Heart left ventricle (tissue), 13 donors: ENCODE measurements around the gene CPEB2.

Experiments used
- POLR2A ChIP-seq, 2 donors: fragments of 450-650 bp; IDR thresholded peaks; one replicate each; pipeline ENCODE4 v1.6.1; 2017; ENCODE audit warnings: antibody characterized with exemption in 2 of 2, mild to moderate bottlenecking in 2 of 2, moderate library complexity in 2 of 2
- TF ChIP-seq, protein P1 (sequence below), 12 donors: fragments of 200-600 bp; sonication (generic) in 4 of 12; IDR thresholded peaks; one replicate each; pipeline versions ENCODE4 v1.5.0 to v1.8.0; 2018 to 2022; ENCODE audit warnings: antibody characterized with exemption in 12 of 12, mild to moderate bottlenecking in 5 of 12
- donor health status: ischemic (EF 13 %, LVEDD 7.1; RV severe dilation, severe dysfunction).
- donor health status: DM: no; HTN: yes; CAD: no.
- donor health status: DM: no; HTN: no; CAD: no.
- donor health status: ischemic (EF 25% LVEDD 6.9; RV normal size, moderate dysfunction).
- donor health status: ischemic (EF 25% LVEDD 5.7; RV mildly dilated, moderate dysfunction).
- donor health status: ischemic (EF 35%, LVEDD 5.7; RV mildly dilated, moderate dysfunction).
- donor health status: nonischemic (EF 11% LVEDD 7.7; RV severe dilation, severe dysfunction).
- donor health status: DM: yes; HTN: yes; CAD: no.
- donor health status: PGD.
- donor health status: ischemic (EF 29% LVEDD 5.4; RV normal size, mild dysfunction).
- donor health status: nonischemic (EF 23%, LVEDD 6.1; RV moderate dilation, normal function).

DNA sequence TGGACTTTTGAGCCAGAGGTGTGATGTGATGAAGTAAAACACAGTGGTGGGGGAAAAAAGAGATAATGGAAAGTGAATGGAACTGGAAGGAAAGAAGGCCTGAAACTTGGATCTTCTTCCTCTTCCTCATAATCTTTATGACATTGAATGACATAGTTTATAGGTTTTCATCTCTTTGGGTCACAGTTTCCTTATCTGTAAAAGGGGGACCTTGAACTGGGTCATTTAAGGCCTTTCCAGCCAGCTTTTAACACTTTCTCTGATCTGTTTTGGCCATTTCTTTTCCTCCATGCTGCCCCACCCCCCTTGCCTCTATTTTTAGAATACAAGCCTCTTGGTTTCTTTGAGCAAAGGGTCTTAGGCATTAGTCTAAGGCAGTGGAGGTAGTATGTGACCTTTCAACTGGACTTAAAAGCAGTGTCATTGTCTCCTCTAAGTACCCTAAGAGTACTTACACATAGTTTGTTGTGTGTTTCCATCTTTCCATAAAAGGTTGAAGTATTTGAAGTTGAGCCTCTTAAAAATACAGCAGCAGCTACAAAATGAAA, 7.8 kb downstream of the CPEB2 start:
- TF ChIP-seq, protein P1, sequence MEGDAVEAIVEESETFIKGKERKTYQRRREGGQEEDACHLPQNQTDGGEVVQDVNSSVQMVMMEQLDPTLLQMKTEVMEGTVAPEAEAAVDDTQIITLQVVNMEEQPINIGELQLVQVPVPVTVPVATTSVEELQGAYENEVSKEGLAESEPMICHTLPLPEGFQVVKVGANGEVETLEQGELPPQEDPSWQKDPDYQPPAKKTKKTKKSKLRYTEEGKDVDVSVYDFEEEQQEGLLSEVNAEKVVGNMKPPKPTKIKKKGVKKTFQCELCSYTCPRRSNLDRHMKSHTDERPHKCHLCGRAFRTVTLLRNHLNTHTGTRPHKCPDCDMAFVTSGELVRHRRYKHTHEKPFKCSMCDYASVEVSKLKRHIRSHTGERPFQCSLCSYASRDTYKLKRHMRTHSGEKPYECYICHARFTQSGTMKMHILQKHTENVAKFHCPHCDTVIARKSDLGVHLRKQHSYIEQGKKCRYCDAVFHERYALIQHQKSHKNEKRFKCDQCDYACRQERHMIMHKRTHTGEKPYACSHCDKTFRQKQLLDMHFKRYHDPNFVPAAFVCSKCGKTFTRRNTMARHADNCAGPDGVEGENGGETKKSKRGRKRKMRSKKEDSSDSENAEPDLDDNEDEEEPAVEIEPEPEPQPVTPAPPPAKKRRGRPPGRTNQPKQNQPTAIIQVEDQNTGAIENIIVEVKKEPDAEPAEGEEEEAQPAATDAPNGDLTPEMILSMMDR (IDR thresholded peaks at IDR 0.05): no peak
- no peak for TF ChIP-seq POLR2A (IDR thresholded peaks at IDR 0.05)
